Measurements from ENCODE around the gene PNN.

GRCh38 chr14:39186941-39187525 is 12.0 kb downstream of the PNN start:
- TF ChIP-seq POLR2A (IDR thresholded peaks at IDR 0.05; ENCODE audit: low read length) (no peak), GATA1 (IDR thresholded peaks at IDR 0.05; ENCODE audit: low read depth, low read length) (no peak)

Data from erythroblast (primary cell).